PC-3 (cell line): ENCODE data around the gene GABRB3.

Experiments
- CTCF ChIP-seq: fragments of 300-600 bp; sonication (generic); conservative IDR thresholded peaks from 2 replicates; pipeline ENCODE4 v1.5.1; 2017; ENCODE audit warnings: antibody characterized with exemption, low read depth, mild to moderate bottlenecking, low read length
- EZH2phosphoT487 ChIP-seq: fragments of 300-600 bp; sonication (generic); IDR thresholded peaks from 2 replicates; pipeline ENCODE4 v1.6.1; 2018; ENCODE audit warnings: mild to moderate bottlenecking, antibody characterized with exemption, low read length, borderline replicate concordance

- no peak for TF ChIP-seq CTCF
- TF ChIP-seq EZH2phosphoT487, result no peak
Observed at GRCh38 chr15:26676115-26676514, 96.8 kb downstream of the GABRB3 start.
